Mesendoderm (in vitro differentiated cells): Measurements from ENCODE around the gene GPM6B. TPM values are rescaled to one million over a fixed set of nuclear protein-coding genes. Genes with fewer than 3 reads are reported as not detected.

Experiments used
- DNase-seq: peaks from one replicate; pipeline ENCODE4 v3.0.0; 2013
- H2AK5ac ChIP-seq: 2 replicates; pipeline ENCODE4 v1.6.1; 2013; ENCODE audit warnings: low read length, inconsistent platforms
- H2BK120ac ChIP-seq: 2 replicates; pipeline ENCODE4 v1.6.1; 2013; ENCODE audit warnings: low read depth, mild to moderate bottlenecking, low read length, moderate library complexity, mixed read lengths
- H2BK15ac ChIP-seq: replicated peaks from 2 replicates; pipeline ENCODE4 v1.6.1; 2013; ENCODE audit warnings: low read depth, mild to moderate bottlenecking, moderate library complexity
- H2BK5ac ChIP-seq: 2 replicates; pipeline ENCODE4 v1.6.1; 2013; ENCODE audit warnings: low read length, inconsistent platforms
- H3K18ac ChIP-seq: 2 replicates; pipeline ENCODE4 v1.6.1; 2013; ENCODE audit warnings: mild to moderate bottlenecking, low read length, mixed read lengths
- H3K23ac ChIP-seq: one replicate; pipeline ENCODE4 v1.6.1; 2013; ENCODE audit warnings: low read length
- H3K27ac ChIP-seq: 2 replicates; pipeline ENCODE4 v1.5.1; 2013; ENCODE audit warnings: low read depth, mild to moderate bottlenecking, inconsistent platforms, low read length, moderate library complexity
- H3K27me3 ChIP-seq: 2 replicates; pipeline ENCODE4 v1.6.1; 2013; ENCODE audit warnings: low read length, control low read depth, mild to moderate bottlenecking, inconsistent platforms; ENCODE audit not compliant: insufficient read depth, poor library complexity
- H3K36me3 ChIP-seq: 2 replicates; pipeline ENCODE4 v1.6.1; 2013; ENCODE audit warnings: low read length, inconsistent platforms; ENCODE audit not compliant: control insufficient read depth, insufficient read depth
- H3K4ac ChIP-seq: one replicate; pipeline ENCODE4 v1.6.1; 2013; ENCODE audit warnings: low read depth, mild to moderate bottlenecking, low read length, moderate library complexity
- H3K4me1 ChIP-seq: 2 replicates; pipeline ENCODE4 v1.6.1; 2013; ENCODE audit warnings: low read depth, low read length, inconsistent platforms; ENCODE audit not compliant: control insufficient read depth
- H3K4me2 ChIP-seq: 2 replicates; pipeline ENCODE4 v1.6.1; 2013; ENCODE audit warnings: low read length
- H3K4me3 ChIP-seq: 2 replicates; pipeline ENCODE4 v1.5.1; 2013; ENCODE audit warnings: mild to moderate bottlenecking, low read length
- H3K56ac ChIP-seq: one replicate; pipeline ENCODE4 v1.6.1; 2013; ENCODE audit warnings: low read length
- H3K79me1 ChIP-seq: 2 replicates; pipeline ENCODE4 v1.6.1; 2013; ENCODE audit warnings: low read length, inconsistent platforms
- H3K79me2 ChIP-seq: 2 replicates; pipeline ENCODE4 v1.6.1; 2013; ENCODE audit warnings: mild to moderate bottlenecking, low read length; ENCODE audit not compliant: control insufficient read depth, insufficient read depth
- H3K9ac ChIP-seq: 2 replicates; pipeline ENCODE4 v1.6.1; 2013; ENCODE audit warnings: low read length, inconsistent platforms
- H4K5ac ChIP-seq: one replicate; pipeline ENCODE4 v1.6.1; 2013; ENCODE audit warnings: low read length
- H4K8ac ChIP-seq: one replicate; pipeline ENCODE4 v1.6.1; 2013; ENCODE audit warnings: low read depth, mild to moderate bottlenecking, control low read depth, low read length, moderate library complexity
- WGBS: extraction: QIAGEN DNeasy Blood & Tissue Kit; methylation state at CpG from one replicate; pipeline ENCODE4 v1.1.7; 2013; ENCODE audit warnings: low lambda C conversion rate, missing lambda C conversion rate; ENCODE audit not compliant: insufficient coverage; ENCODE audit errors: extremely low coverage; 5-methylcytosine and 5-hydroxymethylcytosine counted together
- polyA plus RNA-seq, 2 experiments: library from polyadenylated mRNA; stranded (reverse); fragments of 200-250 nt; gene quantifications; one replicate each; pipeline ENCODE4 v1.2.3, GENCODE V29; 2013

Gene GPM6B, protein sequence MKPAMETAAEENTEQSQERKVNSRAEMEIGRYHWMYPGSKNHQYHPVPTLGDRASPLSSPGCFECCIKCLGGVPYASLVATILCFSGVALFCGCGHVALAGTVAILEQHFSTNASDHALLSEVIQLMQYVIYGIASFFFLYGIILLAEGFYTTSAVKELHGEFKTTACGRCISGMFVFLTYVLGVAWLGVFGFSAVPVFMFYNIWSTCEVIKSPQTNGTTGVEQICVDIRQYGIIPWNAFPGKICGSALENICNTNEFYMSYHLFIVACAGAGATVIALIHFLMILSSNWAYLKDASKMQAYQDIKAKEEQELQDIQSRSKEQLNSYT
- 38.1 TPM for polyA plus RNA-seq (2013, experiment 1 of 2)
- polyA plus RNA-seq (2013, experiment 2 of 2): 37.4 TPM

- no peaks in the 10 kb centered on the region for H3K27me3 ChIP-seq
- H2BK120ac ChIP-seq: no peak within 1 kb of the TSS
- H3K79me2 ChIP-seq: no peaks in the 10 kb centered on the region
- H2BK5ac ChIP-seq: no peak within 1 kb of the TSS
- no peak within 1 kb of the TSS for H2AK5ac ChIP-seq
- no peak within 1 kb of the TSS for H4K5ac ChIP-seq
- no peak within 1 kb of the TSS for H3K23ac ChIP-seq
- peak; percentile 32 for DNase-seq
- no peak within 1 kb of the TSS for H3K4ac ChIP-seq
- no CpG with 5 or more reads among the region's 19 CpGs for WGBS
- no peak within 1 kb of the TSS for H4K8ac ChIP-seq
- H2BK15ac ChIP-seq: no peak within 1 kb of the TSS
- no peaks in the 10 kb centered on the region for H3K36me3 ChIP-seq
- no peak within 1 kb of the TSS for H3K4me2 ChIP-seq
- H3K56ac ChIP-seq: no peak within 1 kb of the TSS
- no peaks in the 10 kb centered on the region for H3K79me1 ChIP-seq
- H3K9ac ChIP-seq: no peak within 1 kb of the TSS
- H3K27ac ChIP-seq: no peak within 1 kb of the TSS
- peak within 1 kb of the TSS; percentile 68 for H3K18ac ChIP-seq
- H3K4me3 ChIP-seq: no peak within 1 kb of the TSS
- no peaks in the 10 kb centered on the region for H3K4me1 ChIP-seq
Observed at GRCh38 chrX:13816643-13817627, at the start of gene GPM6B. TSS of gene GPM6B (minus strand) at chrX:13817093. CDS start at chrX:13816904, 189 bp downstream.

DNA sequence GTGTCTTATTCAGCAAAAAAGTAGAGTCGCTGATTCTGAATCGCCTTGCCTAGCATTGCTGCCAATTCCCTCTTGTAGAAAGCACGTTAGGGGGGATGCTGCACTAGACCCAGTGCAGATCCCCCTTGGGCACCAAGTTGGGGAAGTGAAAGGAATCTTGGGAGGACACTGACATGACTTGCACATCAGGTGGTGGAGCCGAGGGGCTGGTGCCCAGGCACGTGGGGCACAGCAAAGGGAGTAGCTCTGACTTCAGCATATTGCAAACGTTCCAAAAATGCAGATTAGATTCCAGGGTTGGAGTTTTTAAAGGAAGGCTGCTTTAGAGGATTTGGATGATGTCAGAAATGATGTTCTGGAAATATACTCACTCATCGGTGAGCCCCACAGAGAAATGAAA, 47.4 kb upstream of the GPM6B start:
- H3K4me3 ChIP-seq: no peak overlapping the region
- H3K4me1 ChIP-seq: no peaks in the 10 kb centered on the region
- no peak overlapping the region for H2BK15ac ChIP-seq
- no peak overlapping the region for H4K8ac ChIP-seq
- H3K79me1 ChIP-seq: no peaks in the 10 kb centered on the region
- no peak overlapping the region for H3K27ac ChIP-seq
- no peak overlapping the region for H3K9ac ChIP-seq
- no peak overlapping the region for H2AK5ac ChIP-seq
- H3K56ac ChIP-seq: no peak overlapping the region
- H3K23ac ChIP-seq: no peak overlapping the region
- H4K5ac ChIP-seq: no peak overlapping the region
- H2BK5ac ChIP-seq: no peak overlapping the region
- no peak overlapping the region for H3K18ac ChIP-seq
- H2BK120ac ChIP-seq: no peak overlapping the region
- H3K79me2 ChIP-seq: no peaks in the 10 kb centered on the region
- H3K4ac ChIP-seq: no peak overlapping the region
- no peaks in the 10 kb centered on the region for H3K36me3 ChIP-seq
- DNase-seq: no peak
- no CpG with 5 or more reads among the region's 7 CpGs for WGBS
- H3K27me3 ChIP-seq: no peaks in the 10 kb centered on the region
- no peak overlapping the region for H3K4me2 ChIP-seq

DNA sequence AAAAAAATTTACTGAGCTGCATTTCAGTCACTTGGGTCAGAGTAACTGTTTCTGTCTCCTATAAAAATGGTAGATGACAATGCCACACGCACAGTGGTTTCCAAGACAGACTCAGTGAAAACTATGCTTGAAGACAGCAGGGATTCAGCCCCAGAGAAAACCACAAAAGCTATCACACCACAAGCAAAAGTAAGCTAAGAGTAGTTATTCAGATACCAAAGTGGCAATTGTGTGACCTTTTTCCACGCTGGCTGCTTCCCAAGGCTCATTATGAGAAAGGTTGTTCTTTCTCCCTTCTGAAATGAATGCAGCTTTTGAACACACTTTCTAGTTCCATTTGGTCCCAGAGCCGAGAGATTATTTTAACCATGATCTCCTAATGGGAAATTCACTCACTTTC, 46.4 kb upstream of the GPM6B start:
- no CpG with 5 or more reads among the region's 3 CpGs for WGBS
- Histone ChIP-seq H4K5ac (no peak overlapping the region), H3K56ac (no peak overlapping the region), H3K18ac (no peak overlapping the region), H3K4me2 (no peak overlapping the region), H3K79me2 (no peaks in the 10 kb centered on the region), H3K36me3 (no peaks in the 10 kb centered on the region), H3K23ac (no peak overlapping the region), H2AK5ac (no peak overlapping the region), H3K27ac (no peak overlapping the region), H2BK120ac (no peak overlapping the region), H3K27me3 (no peaks in the 10 kb centered on the region), H3K79me1 (no peaks in the 10 kb centered on the region), H2BK5ac (no peak overlapping the region), H4K8ac (no peak overlapping the region), H2BK15ac (no peak overlapping the region), H3K9ac (no peak overlapping the region), H3K4me3 (no peak overlapping the region), H3K4ac (no peak overlapping the region), H3K4me1 (no peaks in the 10 kb centered on the region)
- DNase-seq: no peak

DNA sequence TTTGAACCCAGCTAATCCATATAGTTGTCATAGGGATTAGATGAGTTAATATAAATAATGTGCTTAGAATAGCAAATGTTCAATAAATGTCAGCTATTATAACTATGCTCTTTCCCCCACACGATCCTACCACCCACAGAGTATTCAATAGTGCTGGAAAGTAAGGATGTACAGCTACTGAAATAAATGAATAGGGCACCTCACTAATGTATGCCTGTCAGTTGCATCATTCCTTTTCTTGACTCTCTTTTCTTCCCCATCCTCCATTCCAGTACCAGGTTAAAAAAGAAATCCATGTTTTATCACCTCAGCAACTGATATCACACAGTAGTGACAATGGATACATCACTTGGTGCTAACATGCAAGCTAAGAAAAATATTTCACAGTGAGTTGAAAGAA, 42.8 kb upstream of the GPM6B start:
- Histone ChIP-seq H3K4me3 (no peak overlapping the region), H2BK5ac (no peak overlapping the region), H3K27me3 (no peaks in the 10 kb centered on the region), H3K27ac (no peak overlapping the region), H3K9ac (no peak overlapping the region), H2BK120ac (no peak overlapping the region), H3K4me1 (no peaks in the 10 kb centered on the region), H3K56ac (no peak overlapping the region), H3K79me2 (no peaks in the 10 kb centered on the region), H3K36me3 (no peaks in the 10 kb centered on the region), H3K4me2 (no peak overlapping the region), H2BK15ac (no peak overlapping the region), H3K18ac (no peak overlapping the region), H3K4ac (no peak overlapping the region), H2AK5ac (no peak overlapping the region), H3K23ac (no peak overlapping the region), H4K5ac (no peak overlapping the region), H3K79me1 (no peaks in the 10 kb centered on the region), H4K8ac (no peak overlapping the region)
- WGBS: no CpG with 5 or more reads among the region's 1 CpG
- DNase-seq: no peak

DNA sequence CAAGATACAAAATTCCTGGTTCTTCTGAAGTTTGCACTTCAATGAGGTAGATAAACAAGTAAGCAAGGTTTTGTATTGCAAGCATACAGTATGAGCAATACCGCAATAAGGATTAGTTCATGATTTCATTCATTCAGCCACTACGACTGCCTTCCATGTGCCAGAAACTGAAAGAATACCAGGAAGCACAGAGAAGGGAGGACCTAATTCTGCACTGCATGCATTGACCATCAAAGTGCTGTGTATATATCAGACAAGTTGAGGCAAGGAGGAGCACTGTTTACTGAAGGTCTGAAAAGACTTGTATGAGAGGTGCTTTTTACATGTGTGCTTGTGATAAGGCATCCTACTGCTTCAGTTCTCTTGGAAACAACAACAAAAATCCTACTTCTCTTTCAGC, 40.9 kb upstream of the GPM6B start:
- no peak overlapping the region for H3K56ac ChIP-seq
- H2BK15ac ChIP-seq: no peak overlapping the region
- no CpG with 5 or more reads among the region's 2 CpGs for WGBS
- H2AK5ac ChIP-seq: no peak overlapping the region
- no peaks in the 10 kb centered on the region for H3K79me2 ChIP-seq
- no peak overlapping the region for H3K27ac ChIP-seq
- DNase-seq: no peak
- H3K27me3 ChIP-seq: no peaks in the 10 kb centered on the region
- no peak overlapping the region for H3K18ac ChIP-seq
- no peak overlapping the region for H2BK120ac ChIP-seq
- no peak overlapping the region for H2BK5ac ChIP-seq
- H3K4me1 ChIP-seq: no peaks in the 10 kb centered on the region
- no peak overlapping the region for H3K4ac ChIP-seq
- no peaks in the 10 kb centered on the region for H3K36me3 ChIP-seq
- no peaks in the 10 kb centered on the region for H3K79me1 ChIP-seq
- no peak overlapping the region for H3K9ac ChIP-seq
- H3K4me3 ChIP-seq: no peak overlapping the region
- no peak overlapping the region for H3K4me2 ChIP-seq
- no peak overlapping the region for H4K8ac ChIP-seq
- H4K5ac ChIP-seq: no peak overlapping the region
- no peak overlapping the region for H3K23ac ChIP-seq
